ENCODE data around the gene KCNMA1. TPM values are rescaled to one million over a fixed set of nuclear protein-coding genes. Genes with fewer than 3 reads are reported as not detected.

Gene KCNMA1
- polyA plus RNA-seq, 1 experiment: 21.4 TPM

GRCh38 chr10:77004917-77005564, 632.6 kb downstream of the KCNMA1 start:
- peaks cover 2% of the 10 kb centered on the region; the same call in 1 of the 2 replicates for H3K36me3 ChIP-seq (ENCODE audit: control insufficient read depth, insufficient read depth, low read length)
- TF ChIP-seq CTCF (IDR thresholded peaks at IDR 0.05; ENCODE audit: insufficient read depth, low read depth, low read length): peak; percentile 86
- no peak for DNase-seq (ENCODE audit: low read depth)
- ChIA-PET CTCF (interaction anchor here (0.6 to 3.2 kb wide), 27 partner anchors 8 to 1028 kb away, joined by 3 to 33 read pairs (median 4); no protein-coding TSS in a partner anchor), POLR2A (no interaction called here)
- no peaks in the 10 kb centered on the region for H3K27me3 ChIP-seq (ENCODE audit: control insufficient read depth, insufficient read depth, low read length)
- H3K4me3 ChIP-seq (ENCODE audit: low read depth, low read length): no peak overlapping the region

- Histone ChIP-seq H3K27me3 (ENCODE audit: control insufficient read depth, insufficient read depth, low read length) (no peaks in the 10 kb centered on the region), H3K36me3 (ENCODE audit: control insufficient read depth, insufficient read depth, low read length) (peaks cover 2% of the 10 kb centered on the region; the same call in 1 of the 2 replicates), H3K4me3 (ENCODE audit: low read depth, low read length) (no peak overlapping the region)
- CTCF ChIA-PET: interaction anchor here (0.9 to 1.4 kb wide), 3 partner anchors 9 to 40 kb away, joined by 3 to 4 read pairs (median 3); no protein-coding TSS in a partner anchor
- TF ChIP-seq CTCF (IDR thresholded peaks at IDR 0.05; ENCODE audit: insufficient read depth, low read depth, low read length): no peak
- POLR2A ChIA-PET: no interaction called here
- DNase-seq (ENCODE audit: low read depth): no peak
Observed at GRCh38 chr10:77002872-77003271, 634.7 kb downstream of the KCNMA1 start.

GRCh38 chr10:77001206-77001605, 636.4 kb downstream of the KCNMA1 start:
- Histone ChIP-seq H3K36me3 (ENCODE audit: control insufficient read depth, insufficient read depth, low read length) (peaks cover 2% of the 10 kb centered on the region; the same call in 1 of the 2 replicates), H3K27me3 (ENCODE audit: control insufficient read depth, insufficient read depth, low read length) (no peaks in the 10 kb centered on the region), H3K4me3 (ENCODE audit: low read depth, low read length) (no peak overlapping the region)
- DNase-seq (ENCODE audit: low read depth): no peak
- CTCF ChIA-PET: interaction anchor here (1.0 kb wide), 2 partner anchors 16 to 29 kb away, joined by 3 read pairs; no protein-coding TSS in a partner anchor
- POLR2A ChIA-PET: no interaction called here
- TF ChIP-seq CTCF (IDR thresholded peaks at IDR 0.05; ENCODE audit: insufficient read depth, low read depth, low read length): no peak

- TF ChIP-seq CTCF (IDR thresholded peaks at IDR 0.05; ENCODE audit: insufficient read depth, low read depth, low read length): no peak
- no peak for DNase-seq (ENCODE audit: low read depth)
- Histone ChIP-seq H3K36me3 (ENCODE audit: control insufficient read depth, insufficient read depth, low read length) (peaks cover 2% of the 10 kb centered on the region; the same call in 1 of the 2 replicates), H3K4me3 (ENCODE audit: low read depth, low read length) (no peak overlapping the region), H3K27me3 (ENCODE audit: control insufficient read depth, insufficient read depth, low read length) (no peaks in the 10 kb centered on the region)
- POLR2A ChIA-PET: no interaction called here
- CTCF ChIA-PET: interaction anchor here (0.8 kb wide), 1 partner anchor 13 kb away, joined by 3 read pairs; no protein-coding TSS in a partner anchor
Observed at GRCh38 chr10:76998451-76998850, 639.2 kb downstream of the KCNMA1 start.

GRCh38 chr10:76997631-76998030, 640.0 kb downstream of the KCNMA1 start:
- no peaks in the 10 kb centered on the region for H3K27me3 ChIP-seq (ENCODE audit: control insufficient read depth, insufficient read depth, low read length)
- TF ChIP-seq CTCF (IDR thresholded peaks at IDR 0.05; ENCODE audit: insufficient read depth, low read depth, low read length): no peak
- no peak overlapping the region for H3K4me3 ChIP-seq (ENCODE audit: low read depth, low read length)
- H3K36me3 ChIP-seq (ENCODE audit: control insufficient read depth, insufficient read depth, low read length): peaks cover 2% of the 10 kb centered on the region; the same call in 1 of the 2 replicates
- ChIA-PET CTCF (interaction anchor here (0.7 to 2.2 kb wide), 4 partner anchors 8 to 15 kb away, joined by 3 to 9 read pairs (median 4); no protein-coding TSS in a partner anchor), POLR2A (no interaction called here)
- no peak for DNase-seq (ENCODE audit: low read depth)
